A549 (cell line): Measurements from ENCODE around the gene SCGB1C2. TPM values are rescaled to one million over a fixed set of nuclear protein-coding genes. Genes with fewer than 3 reads are reported as not detected.

Experiments
- ATAC-seq, 2 experiments: fragments of 200-7000 bp in 1 of 2; fragments of >200 bp in 1 of 2; cut with Nextera tagmentation in 1 of 2; cut with Tn5 transposase in 1 of 2; 3 replicates each; pipeline versions ENCODE4 v1.8.0 to v1.9.1; 2018 to 2020; ENCODE audit warnings: mild to moderate bottlenecking in 1 of 2, moderate library complexity in 1 of 2
- CTCF ChIA-PET: fragments of 300-600 bp; sonication (Branson Sonifier 250); formaldehyde crosslinking; extraction: SDS; loops from one replicate; lab custom pipeline; 2021; ENCODE audit warnings: antibody characterized with exemption, inconsistent platforms; lab: Yijun Ruan, JAX
- POLR2A ChIA-PET: fragments of 350-600 bp; formaldehyde crosslinking; extraction: SDS; loops from one replicate; lab custom pipeline; 2021; ENCODE audit warnings: antibody characterized with exemption, inconsistent platforms; lab: Yijun Ruan, JAX
- DNase-seq, 2 experiments: peaks; one replicate each; pipeline versions ENCODE4 v3.0.0 to v3.0.0-alpha.2; 2011 to 2016; ENCODE audit warnings: low read depth in 1 of 2, low spot score in 1 of 2
- FAIRE-seq: peaks from 2 replicates; lab custom pipeline; 2011; peaks lifted over from hg19 to GRCh38; lab: Jason Lieb, UNC
- H3K27ac ChIP-seq, 2 experiments: fragments of >200 bp; sonication (Bioruptor Twin); formaldehyde crosslinking; 3 replicates each; pipeline ENCODE4 v1.5.1; 2016 to 2017
- H3K4me1 ChIP-seq: fragments of >200 bp; sonication (Bioruptor Twin); formaldehyde crosslinking; 3 replicates; pipeline ENCODE4 v1.6.1; 2016
- H3K4me2 ChIP-seq: fragments of >200 bp; sonication (Bioruptor Twin); formaldehyde crosslinking; 3 replicates; pipeline ENCODE4 v1.6.1; 2016
- H3K4me3 ChIP-seq: fragments of >200 bp; sonication (Bioruptor Twin); formaldehyde crosslinking; 3 replicates; pipeline ENCODE4 v1.5.1; 2016
- H3K9me3 ChIP-seq: fragments of >200 bp; sonication (Bioruptor Twin); formaldehyde crosslinking; 3 replicates; pipeline ENCODE4 v1.6.1; 2016
- CEBPB ChIP-seq, 2 experiments: fragments of >200 bp in 1 of 2; sonication (Bioruptor Twin) in 1 of 2; formaldehyde crosslinking in 1 of 2; IDR thresholded peaks; 2 replicates each; pipeline ENCODE4 v1.6.1; 2012 to 2016
- CTCF ChIP-seq: fragments of >200 bp; sonication (Bioruptor Twin); formaldehyde crosslinking; IDR thresholded peaks from 3 replicates; pipeline ENCODE4 v1.5.1; 2016
- EHMT2 ChIP-seq: fragments of 200-600 bp; sonication (generic); IDR thresholded peaks from 2 replicates; pipeline ENCODE4 v1.6.1; 2016; ENCODE audit warnings: antibody characterized with exemption, low read depth, mild to moderate bottlenecking, moderate library complexity
- EP300 ChIP-seq, 2 experiments: fragments of >200 bp; sonication (Bioruptor Twin); formaldehyde crosslinking; IDR thresholded peaks; 2 replicates in 1 of 2; 3 replicates in 1 of 2; pipeline ENCODE4 v1.6.1; 2016 to 2017
- FOSB ChIP-seq: fragments of 250-450 bp; sonication (Bioruptor Pico); IDR thresholded peaks from 2 replicates; pipeline ENCODE4 v1.5.0; 2020; ENCODE audit warnings: mild to moderate bottlenecking, moderate library complexity
- GATA3 ChIP-seq: IDR thresholded peaks from 2 replicates; pipeline ENCODE4 v1.6.1; 2012; ENCODE audit warnings: borderline replicate concordance
- HOXB5 ChIP-seq: fragments of 250-450 bp; sonication (Bioruptor Pico); IDR thresholded peaks from 2 replicates; pipeline ENCODE4 v1.5.0; 2020; ENCODE audit warnings: mild to moderate bottlenecking, moderate library complexity
- MAZ ChIP-seq: fragments of 150-350 bp; IDR thresholded peaks from 2 replicates; pipeline ENCODE4 v1.6.1; 2014; ENCODE audit warnings: antibody characterized with exemption, low read depth, low read length, borderline replicate concordance
- MYC ChIP-seq: IDR thresholded peaks from 2 replicates; pipeline ENCODE4 v1.6.1; 2012; ENCODE audit warnings: mild to moderate bottlenecking, inconsistent platforms, low read length, improper control_type of control experiment, borderline replicate concordance
- NR3C1 ChIP-seq: fragments of >200 bp; sonication (Bioruptor Twin); formaldehyde crosslinking; IDR thresholded peaks from 3 replicates; pipeline ENCODE4 v1.6.1; 2017
- PBX3 ChIP-seq: IDR thresholded peaks from 2 replicates; pipeline ENCODE4 v1.6.1; 2012
- POLR2AphosphoS2 ChIP-seq: conservative IDR thresholded peaks from 2 replicates; pipeline ENCODE4 v1.6.1; 2012; ENCODE audit warnings: low read length, improper control_type of control experiment, inconsistent platforms
- RAD21 ChIP-seq, 2 experiments: fragments of >200 bp in 1 of 2; sonication (Bioruptor Twin) in 1 of 2; formaldehyde crosslinking in 1 of 2; IDR thresholded peaks in 1 of 2; conservative IDR thresholded peaks in 1 of 2; 2 replicates in 1 of 2; 3 replicates in 1 of 2; pipeline ENCODE4 v1.6.1; 2012 to 2018; ENCODE audit warnings: inconsistent platforms in 1 of 2
- TP53 ChIP-seq: fragments of 250-450 bp; sonication (Bioruptor Pico); IDR thresholded peaks from 2 replicates; pipeline ENCODE4 v1.5.0; 2021; ENCODE audit warnings: mild to moderate bottlenecking, moderate library complexity
- USF2 ChIP-seq: fragments of 450-650 bp; IDR thresholded peaks from 2 replicates; pipeline ENCODE4 v1.6.1; 2014; ENCODE audit warnings: antibody characterized with exemption
- ZC3H11A ChIP-seq: fragments of 450-650 bp; IDR thresholded peaks from 2 replicates; pipeline ENCODE4 v1.6.1; 2014; ENCODE audit warnings: antibody characterized with exemption, mild to moderate bottlenecking
- ZFP36 ChIP-seq: fragments of 450-650 bp; IDR thresholded peaks from 2 replicates; pipeline ENCODE4 v1.6.1; 2014; ENCODE audit warnings: borderline replicate concordance; ENCODE audit not compliant: partially characterized antibody
- ZNF302 ChIP-seq: fragments of 250-450 bp; sonication (Bioruptor Pico); IDR thresholded peaks from 2 replicates; pipeline ENCODE4 v1.9.0; 2021; ENCODE audit warnings: inconsistent platforms, mild to moderate bottlenecking, moderate library complexity
- ZSCAN20 ChIP-seq: fragments of 250-450 bp; sonication (Bioruptor Pico); IDR thresholded peaks from 2 replicates; pipeline ENCODE4 v1.8.0; 2022; ENCODE audit warnings: mild to moderate bottlenecking, moderate library complexity
- WGBS: methylation state at CpG from one replicate; pipeline ENCODE4 v1.1.6; 2017; ENCODE audit errors: missing lambda C conversion rate; 5-methylcytosine and 5-hydroxymethylcytosine counted together
- polyA plus RNA-seq, 4 experiments: library from polyadenylated mRNA; depleted of rRNA in 3 of 4; stranded (reverse); fragments of >200 nt; fragmentation: RNase III in 1 of 4; extraction: RNeasy Plus Mini Kit Qiagen cat#74134 plus additional on column Dnase treatment in 1 of 4; gene quantifications; 2 replicates in 3 of 4; 3 replicates in 1 of 4; pipeline ENCODE4 v1.2.3, GENCODE V29; 2011 to 2017
- TF ChIP-seq, protein P1 (sequence below): fragments of 150-350 bp; IDR thresholded peaks from 2 replicates; pipeline ENCODE4 v1.6.1; 2014; ENCODE audit warnings: low read depth, mild to moderate bottlenecking, low read length
- TF ChIP-seq, protein P2 (sequence below): fragments of >200 bp; sonication (Bioruptor Twin); formaldehyde crosslinking; IDR thresholded peaks from 2 replicates; pipeline ENCODE4 v1.6.1; 2016

Gene SCGB1C2
- polyA plus RNA-seq, 2 of the 4 experiments (the other 2 are of a cell fraction) = not detected

DNA sequence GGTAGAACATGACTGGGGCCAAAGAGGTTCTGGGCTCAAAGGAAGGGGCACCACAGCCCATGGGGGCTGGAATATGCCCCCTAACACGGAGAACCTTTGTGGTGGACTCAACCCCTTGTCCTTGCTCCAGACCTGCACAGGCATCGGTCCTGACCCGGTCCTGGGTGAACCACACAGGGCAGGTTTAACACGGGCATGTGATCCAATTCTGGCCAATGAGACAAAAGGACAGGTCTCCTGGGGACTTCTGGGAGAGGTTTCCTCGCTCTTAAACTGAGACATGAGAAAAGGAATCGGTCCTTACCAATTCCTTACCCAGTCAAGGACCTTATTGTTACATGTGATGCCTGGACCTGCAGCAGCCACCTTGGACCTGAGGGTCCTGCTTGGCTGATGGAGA, 40.4 kb downstream of the SCGB1C2 start:
- CTCF ChIA-PET = interaction anchor here (5.3 kb wide), 1 partner anchor 14 kb away, joined by 44 read pairs; no protein-coding TSS in a partner anchor
- Histone ChIP-seq H3K4me2 (no peak overlapping the region), H3K27ac (no peak overlapping the region), H3K4me3 (no peak overlapping the region), H3K4me1 (peaks cover 11% of the 10 kb centered on the region; the same call in 1 of the 3 replicates), H3K9me3 (no peaks in the 10 kb centered on the region)
- POLR2A ChIA-PET = no interaction called here
- WGBS = 86% methylated on average over 6 of the region's 6 CpGs
- FAIRE-seq = no peak
- TF ChIP-seq NR3C1 (no peak), CTCF (no peak), MYC (no peak), GATA3 (no peak), ZSCAN20 (no peak), CEBPB (IDR thresholded peaks at IDR 0.05) (no peak), USF2 (peak; percentile 8; the same call in 1 of the 2 replicates)
- no peak for DNase-seq
- ATAC-seq = no peak

- no peak overlapping the region for H3K27ac ChIP-seq
- CTCF ChIA-PET = interaction anchor here (0.5 to 1.9 kb wide), 6 partner anchors 13 to 639 kb away, joined by 3 to 4 read pairs (median 3); no protein-coding TSS in a partner anchor
- TF ChIP-seq ZFP36 (no peak), EHMT2 (no peak), EP300 (IDR thresholded peaks at IDR 0.05) (no peak), RAD21 (conservative IDR thresholded peaks at IDR 0.05 in 1 of 2, IDR thresholded peaks at IDR 0.05 in 1 of 2) (no peak)
- TF ChIP-seq, protein P1, sequence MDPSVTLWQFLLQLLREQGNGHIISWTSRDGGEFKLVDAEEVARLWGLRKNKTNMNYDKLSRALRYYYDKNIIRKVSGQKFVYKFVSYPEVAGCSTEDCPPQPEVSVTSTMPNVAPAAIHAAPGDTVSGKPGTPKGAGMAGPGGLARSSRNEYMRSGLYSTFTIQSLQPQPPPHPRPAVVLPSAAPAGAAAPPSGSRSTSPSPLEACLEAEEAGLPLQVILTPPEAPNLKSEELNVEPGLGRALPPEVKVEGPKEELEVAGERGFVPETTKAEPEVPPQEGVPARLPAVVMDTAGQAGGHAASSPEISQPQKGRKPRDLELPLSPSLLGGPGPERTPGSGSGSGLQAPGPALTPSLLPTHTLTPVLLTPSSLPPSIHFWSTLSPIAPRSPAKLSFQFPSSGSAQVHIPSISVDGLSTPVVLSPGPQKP = no peak
- TF ChIP-seq, protein P2, sequence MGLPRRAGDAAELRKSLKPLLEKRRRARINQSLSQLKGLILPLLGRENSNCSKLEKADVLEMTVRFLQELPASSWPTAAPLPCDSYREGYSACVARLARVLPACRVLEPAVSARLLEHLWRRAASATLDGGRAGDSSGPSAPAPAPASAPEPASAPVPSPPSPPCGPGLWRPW = no peak
- TF ChIP-seq, all 56 proteins: peak for 0
- 86% methylated on average over 12 of the region's 12 CpGs for WGBS
- Histone ChIP-seq H3K9me3 (no peaks in the 10 kb centered on the region), H3K4me3 (no peak overlapping the region), H3K4me1 (peaks cover 11% of the 10 kb centered on the region; the same call in 1 of the 3 replicates), H3K4me2 (no peak overlapping the region)
- FAIRE-seq = no peak
- POLR2A ChIA-PET = no interaction called here
- no peak for DNase-seq
- no peak for ATAC-seq
Observed at GRCh38 chr17:178292-179065, 41.1 kb downstream of the SCGB1C2 start.

GRCh38 chr17:179066-179432, 41.7 kb downstream of the SCGB1C2 start:
- FAIRE-seq = no peak
- POLR2A ChIA-PET = no interaction called here
- WGBS = 76% methylated on average over 4 of the region's 5 CpGs
- Histone ChIP-seq H3K27ac (no peak overlapping the region), H3K4me3 (no peak overlapping the region), H3K4me2 (no peak overlapping the region), H3K9me3 (no peaks in the 10 kb centered on the region), H3K4me1 (peaks cover 11% of the 10 kb centered on the region; the same call in 1 of the 3 replicates)
- CTCF ChIA-PET = interaction anchor here (0.5 to 1.9 kb wide), 6 partner anchors 14 to 638 kb away, joined by 3 to 4 read pairs (median 3); no protein-coding TSS in a partner anchor
- ATAC-seq = peak in 1 of 2 experiments; percentile 23; a peak in 3 of 6 replicates
- TF ChIP-seq MAZ = no peak
- no peak for TF ChIP-seq FOSB
- no peak for TF ChIP-seq CEBPB (IDR thresholded peaks at IDR 0.05)
- no peak for TF ChIP-seq ZSCAN20
- TF ChIP-seq POLR2AphosphoS2 = no peak
- TF ChIP-seq HOXB5 (CRISPR knock-in tag) = no peak
- TF ChIP-seq PBX3 = no peak
- no peak for TF ChIP-seq ZC3H11A
- TF ChIP-seq TP53 = no peak
- TF ChIP-seq, protein P2 = no peak
- TF ChIP-seq ZNF302 (CRISPR knock-in tag) = no peak
- no peak for DNase-seq
